ENCODE measurements around the gene RABEP2. TPM values are rescaled to one million over a fixed set of nuclear protein-coding genes. Genes with fewer than 3 reads are reported as not detected.

Gene RABEP2
- total and polyA plus RNA-seq, 9 of the 15 experiments (the other 6 are each of a cell fraction or from before 2014, with no cell fraction given), result 0.15 to 13.4 (median 3.5) TPM

- Histone ChIP-seq H3K79me2 (ENCODE audit: control insufficient read depth, insufficient read depth, low read length) (no peaks in the 10 kb centered on the region), H3K27me3 (ENCODE audit: control insufficient read depth in 2 of 2, insufficient read depth in 2 of 2, low read length in 2 of 2) (no peaks in the 10 kb centered on the region), H3K36me3 (ENCODE audit: control insufficient read depth, insufficient read depth, low read length) (peaks cover 52% of the 10 kb centered on the region), H2AFZ (ENCODE audit: low read depth, low read length) (no peak overlapping the region), H3K9ac (ENCODE audit: insufficient read depth in 1 of 2, low read depth in 2 of 2, low read length in 2 of 2) (no peak overlapping the region), H3K4me1 (replicated peaks in 1 of 2; ENCODE audit: control insufficient read depth in 2 of 2, insufficient read depth in 2 of 2, low read length in 2 of 2) (no peaks in the 10 kb centered on the region), H3K9me1 (ENCODE audit: control insufficient read depth, insufficient read depth, low read length) (no peaks in the 10 kb centered on the region), H3K4me2 (ENCODE audit: insufficient read depth, low read length) (no peak overlapping the region), H3K9me3 (replicated peaks; ENCODE audit: control insufficient read depth, insufficient read depth, low read depth, low read length) (no peaks in the 10 kb centered on the region), H3K4me3 (no peak overlapping the region), H4K20me1 (replicated peaks; ENCODE audit: control insufficient read depth, insufficient read depth, low read length) (no peaks in the 10 kb centered on the region), H3K27ac (ENCODE audit: extremely low read depth, low read depth, low read length) (no peak overlapping the region)
- FAIRE-seq (no peak), DNase-seq (ENCODE audit: extremely low read depth in 1 of 4, low spot score in 3 of 4) (no peak), ATAC-seq (no peak)
- WGBS (ENCODE audit: insufficient coverage, low coverage, missing lambda C conversion rate), result 70% methylated on average over 2 of the region's 2 CpGs
- CTCF ChIA-PET (ENCODE audit: low intra/inter-chr PET ratio), result no interaction called here
- in situ Hi-C loops (cut with MboI) (loop anchor here (25.0 kb wide), 1 partner anchor 302 kb away; no protein-coding TSS in a partner anchor), intact Hi-C loops (cut with micrococcal nuclease) (no loop called here)
- POLR2A ChIA-PET, result no interaction called here
- TF ChIP-seq CEBPG (CRISPR knock-in tag; IDR thresholded peaks at IDR 0.05) (0 out of 2 replicates have a peak, but pooled peaks have one; percentile 48), CEBPG (tag; conservative IDR thresholded peaks at IDR 0.05 in 1 of 2, IDR thresholded peaks at IDR 0.05 in 1 of 2) (peak; percentile 71 to 80), RBM22 (IDR thresholded peaks at IDR 0.05; ENCODE audit: low read depth, low read length, poor library complexity, severe bottlenecking) (no peak), CEBPB (tag; IDR thresholded peaks at IDR 0.05) (peak; percentile 89)
- no TSS peak for BruUV-seq (replicated peaks)
These were observed 39.5 kb upstream of the RABEP2 start for GRCh38 chr16:28964496-28964895.

DNA sequence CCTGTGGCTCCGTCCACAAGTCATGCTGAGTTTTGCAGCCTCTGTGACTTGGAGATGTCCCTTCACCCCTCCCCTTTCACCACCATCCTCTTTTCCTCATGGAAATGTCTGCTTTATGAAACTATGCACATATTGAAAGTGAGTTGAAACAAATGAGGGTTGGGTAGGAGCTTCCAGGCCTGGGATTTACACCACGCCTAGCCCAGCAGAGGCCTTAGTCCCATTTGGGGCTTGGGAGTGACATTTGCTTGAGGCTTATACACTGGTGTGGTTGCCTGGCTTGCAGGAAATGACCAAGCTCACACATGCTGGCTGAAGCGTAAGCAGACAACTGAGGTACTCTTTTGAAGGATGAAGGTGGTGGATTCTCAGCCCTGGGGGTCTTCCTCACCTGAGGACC is 39.0 kb upstream of the RABEP2 start:
- no peak for ATAC-seq
- Histone ChIP-seq H2AFZ (ENCODE audit: low read depth, low read length) (no peak overlapping the region), H3K9me1 (ENCODE audit: control insufficient read depth, insufficient read depth, low read length) (no peaks in the 10 kb centered on the region), H3K9me3 (replicated peaks; ENCODE audit: control insufficient read depth, insufficient read depth, low read depth, low read length) (no peaks in the 10 kb centered on the region), H3K4me1 (replicated peaks in 1 of 2; ENCODE audit: control insufficient read depth in 2 of 2, insufficient read depth in 2 of 2, low read length in 2 of 2) (no peaks in the 10 kb centered on the region), H3K27ac (ENCODE audit: extremely low read depth, low read depth, low read length) (no peak overlapping the region), H3K27me3 (ENCODE audit: control insufficient read depth in 2 of 2, insufficient read depth in 2 of 2, low read length in 2 of 2) (no peaks in the 10 kb centered on the region), H3K9ac (ENCODE audit: insufficient read depth in 1 of 2, low read depth in 2 of 2, low read length in 2 of 2) (no peak overlapping the region), H3K36me3 (ENCODE audit: control insufficient read depth, insufficient read depth, low read length) (peaks cover 56% of the 10 kb centered on the region), H3K79me2 (ENCODE audit: control insufficient read depth, insufficient read depth, low read length) (no peaks in the 10 kb centered on the region), H3K4me2 (ENCODE audit: insufficient read depth, low read length) (no peak overlapping the region), H3K4me3 (no peak overlapping the region), H4K20me1 (replicated peaks; ENCODE audit: control insufficient read depth, insufficient read depth, low read length) (0 out of 2 replicates have a peak, but pooled peaks cover 2% of the 10 kb centered on the region)
- no peak for DNase-seq (ENCODE audit: extremely low read depth in 1 of 4, low spot score in 3 of 4)
- intact Hi-C loops (cut with micrococcal nuclease) (no loop called here), in situ Hi-C loops (cut with MboI) (loop anchor here (25.0 kb wide), 1 partner anchor 302 kb away; no protein-coding TSS in a partner anchor)
- no peak for FAIRE-seq
- POLR2A ChIA-PET, result interaction anchor here (0.7 to 0.8 kb wide), 2 partner anchors 10 to 14 kb away, joined by 3 to 4 read pairs; no protein-coding TSS in a partner anchor
- CTCF ChIA-PET (ENCODE audit: low intra/inter-chr PET ratio), result no interaction called here
- BruUV-seq (replicated peaks), result no TSS peak
- WGBS (ENCODE audit: insufficient coverage, low coverage, missing lambda C conversion rate), result 94% methylated on average over 3 of the region's 3 CpGs
- TF ChIP-seq ZNF445 (CRISPR knock-in tag; IDR thresholded peaks at IDR 0.05; ENCODE audit: low read depth) (no peak), NRF1 (conservative IDR thresholded peaks at IDR 0.05 in 1 of 2, IDR thresholded peaks at IDR 0.05 in 1 of 2) (no peak)
